Endodermal cell (in vitro differentiated cells): ENCODE results near the gene TPGS2. TPM values are rescaled to one million over a fixed set of nuclear protein-coding genes. Genes with fewer than 3 reads are reported as not detected.
"Not testable (repeated sequence)": the region's sequence is repeated elsewhere in the genome, so short reads cannot be mapped to it uniquely, and the experiment has no call there.

Experiments used
- DNase-seq: peaks from one replicate; pipeline ENCODE4 v3.0.0-alpha.2; 2017
- H3K27ac ChIP-seq: 2 replicates; pipeline ENCODE4 v1.5.1; 2013; ENCODE audit warnings: mild to moderate bottlenecking, low read depth, low read length, moderate library complexity
- H3K27me3 ChIP-seq: 2 replicates; pipeline ENCODE4 v1.6.1; 2013; ENCODE audit warnings: mild to moderate bottlenecking, low read length, moderate library complexity; ENCODE audit not compliant: insufficient read depth, control insufficient read depth, poor library complexity, severe bottlenecking
- H3K36me3 ChIP-seq: 2 replicates; pipeline ENCODE4 v1.7.0; 2013; ENCODE audit warnings: mild to moderate bottlenecking, low read length, moderate library complexity; ENCODE audit not compliant: control insufficient read depth, insufficient read depth
- H3K4me1 ChIP-seq: one replicate; pipeline ENCODE4 v1.7.0; 2013; ENCODE audit warnings: low read length; ENCODE audit not compliant: control insufficient read depth, insufficient read depth
- H3K4me3 ChIP-seq: 2 replicates; pipeline ENCODE4 v1.5.1; 2013; ENCODE audit warnings: mild to moderate bottlenecking, low read length, moderate library complexity
- H3K9ac ChIP-seq: 2 replicates; pipeline ENCODE4 v1.6.1; 2013; ENCODE audit warnings: mild to moderate bottlenecking, low read length, moderate library complexity; ENCODE audit not compliant: poor library complexity, severe bottlenecking; ENCODE audit errors: extremely low read depth
- H3K9me3 ChIP-seq: 2 replicates; pipeline ENCODE4 v1.6.1; 2013; ENCODE audit warnings: mild to moderate bottlenecking, low read length, moderate library complexity; ENCODE audit not compliant: control insufficient read depth
- H3K27ac Mint-ChIP-seq: 2 replicates; pipeline ENCODE4 v1.8.0; 2020; ENCODE audit warnings: mixed read lengths
- H3K27me3 Mint-ChIP-seq: 2 replicates; pipeline ENCODE4 v1.8.0; 2021; ENCODE audit warnings: mild to moderate bottlenecking, mixed read lengths; ENCODE audit not compliant: insufficient read depth
- H3K36me3 Mint-ChIP-seq: 2 replicates; pipeline ENCODE4 v1.8.0; 2020; ENCODE audit warnings: low read depth, mixed read lengths
- H3K4me1 Mint-ChIP-seq: 2 replicates; pipeline ENCODE4 v1.8.0; 2020; ENCODE audit warnings: mixed read lengths
- H3K4me3 Mint-ChIP-seq: 2 replicates; pipeline ENCODE4 v1.8.0; 2020; ENCODE audit warnings: mild to moderate bottlenecking, moderate library complexity, mixed read lengths
- H3K9me3 Mint-ChIP-seq: 2 replicates; pipeline ENCODE4 v1.8.0; 2020; ENCODE audit warnings: mild to moderate bottlenecking, mixed read lengths
- WGBS, 2 experiments: methylation state at CpG; one replicate each; pipeline versions ENCODE4 v1.1.5 to v1.1.7; 2013; ENCODE audit warnings: missing lambda C conversion rate in 2 of 2, mixed read lengths in 1 of 2; ENCODE audit not compliant: insufficient coverage in 1 of 2, insufficient read length in 1 of 2; 5-methylcytosine and 5-hydroxymethylcytosine counted together
- long read RNA-seq, 4 experiments: library from polyadenylated mRNA in 2 of 4; library from RNA in 1 of 4; library from capped mRNA in 1 of 4; stranded (forward) in 3 of 4; unstranded in 1 of 4; transcript quantifications; one replicate each; pipeline ENCODE4 v2.0.0, GENCODE V29; 2020 to 2021; ENCODE audit warnings: inconsistent platforms in 1 of 4
- polyA plus RNA-seq, 2 experiments: library from polyadenylated mRNA; stranded (reverse); fragments of 50-300 nt; gene quantifications; one replicate each; pipeline ENCODE4 v1.2.3, GENCODE V29; 2013
- total RNA-seq, 2 donors: library from RNA; stranded (reverse); fragmentation: NEBNext Ultra II Directional in 1 of 2; extraction: Animal tissue kit (Norgen Biotek cat#: 25700) in 1 of 2; gene quantifications; 2 replicates in 1 of 2; 3 replicates in 1 of 2; pipeline ENCODE4 v1.2.1, GENCODE V29; 2021
- TF ChIP-seq, protein P1 (sequence below): fragments of 200-600 bp; sonication (generic); conservative IDR thresholded peaks from 2 replicates; pipeline ENCODE4 v1.5.0; 2021; ENCODE audit warnings: antibody characterized with exemption, mild to moderate bottlenecking

TPGS2 gene, protein sequence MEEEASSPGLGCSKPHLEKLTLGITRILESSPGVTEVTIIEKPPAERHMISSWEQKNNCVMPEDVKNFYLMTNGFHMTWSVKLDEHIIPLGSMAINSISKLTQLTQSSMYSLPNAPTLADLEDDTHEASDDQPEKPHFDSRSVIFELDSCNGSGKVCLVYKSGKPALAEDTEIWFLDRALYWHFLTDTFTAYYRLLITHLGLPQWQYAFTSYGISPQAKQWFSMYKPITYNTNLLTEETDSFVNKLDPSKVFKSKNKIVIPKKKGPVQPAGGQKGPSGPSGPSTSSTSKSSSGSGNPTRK
- 100 to 1,000 TPM; 117 to 128 TPM for total RNA-seq
- polyA plus RNA-seq (2013, experiment 1 of 2): 194 TPM
- polyA plus RNA-seq (2013, experiment 2 of 2): 184 TPM
- long read RNA-seq, experiment 1, full-length matches to known transcripts: 48 of 68 reads
- long read RNA-seq, experiment 1, partial matches to known transcripts: 7 of 68 reads
- long read RNA-seq, experiment 1, other reads (novel, unspliced or antisense): 13 of 68 reads
- long read RNA-seq, experiment 2, full-length matches to known transcripts: 219 of 235 reads
- long read RNA-seq, experiment 2, partial matches to known transcripts: 1 of 235 reads
- long read RNA-seq, experiment 2, other reads (novel, unspliced or antisense): 15 of 235 reads
- long read RNA-seq, experiment 3, full-length matches to known transcripts: 361 of 396 reads
- long read RNA-seq, experiment 3, partial matches to known transcripts: 8 of 396 reads
- long read RNA-seq, experiment 3, other reads (novel, unspliced or antisense): 27 of 396 reads
- long read RNA-seq, experiment 4, full-length matches to known transcripts: 196 of 207 reads
- long read RNA-seq, experiment 4, partial matches to known transcripts: 0 of 207 reads
- long read RNA-seq, experiment 4, other reads (novel, unspliced or antisense): 11 of 207 reads

DNA sequence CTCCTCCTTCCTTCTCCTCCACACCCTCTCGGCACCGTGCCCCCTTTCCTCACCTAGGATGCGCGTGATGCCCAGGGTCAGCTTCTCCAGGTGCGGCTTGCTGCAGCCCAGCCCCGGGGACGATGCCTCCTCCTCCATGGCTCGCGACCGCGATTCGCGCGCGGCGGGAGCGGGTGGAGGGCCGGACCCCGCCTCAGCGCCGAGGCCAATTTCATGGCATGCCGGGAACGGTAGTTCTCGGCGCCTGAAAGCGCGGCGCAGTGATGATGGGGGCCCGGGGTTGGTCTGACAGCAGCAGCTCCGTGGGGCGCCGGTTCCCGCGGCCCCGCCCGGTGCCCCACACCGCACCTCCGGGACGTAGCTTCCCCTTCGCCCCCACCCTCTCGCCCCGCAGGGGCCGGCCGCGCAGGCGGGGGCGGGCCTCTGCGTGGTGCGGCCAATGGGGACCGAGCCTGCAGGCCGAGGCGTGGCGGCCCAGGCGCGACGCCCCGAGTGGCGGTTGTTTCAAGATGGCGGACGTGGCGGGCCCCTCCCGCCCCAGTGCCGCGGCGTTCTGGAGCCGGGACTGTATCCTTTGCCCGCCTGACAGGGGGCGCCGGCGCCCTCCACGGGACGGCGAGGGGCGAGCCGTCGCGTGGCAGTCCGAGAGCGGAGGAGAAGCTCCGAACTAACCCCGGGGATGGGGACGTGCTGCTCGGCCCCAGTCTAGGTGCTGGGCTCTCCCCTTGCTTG, at the start of gene TPGS2, which contains the start of gene KIAA1328:
TSS of gene TPGS2 (minus strand) at position 373 of the 732 bp plus-strand sequence. CDS start at position 138, 235 bp downstream.
TSS of gene KIAA1328 (plus strand) at position 498 of the 732 bp plus-strand sequence. CDS start at position 510, 12 bp downstream.
- 0 to 1% methylated on average over 15 to 83 of the region's 83 CpGs for WGBS, 2 experiments
- Mint-ChIP-seq H3K4me1 (peaks cover 17% of the 10 kb centered on the region), H3K27ac (peak within 1 kb of the TSS; percentile 96), H3K36me3 (peaks cover 14% of the 10 kb centered on the region), H3K4me3 (peak within 1 kb of the TSS; percentile 96), H3K27me3 (peaks cover 2% of the 10 kb centered on the region), H3K9me3 (no peaks in the 10 kb centered on the region)
- peak; percentile 96 for DNase-seq
- Histone ChIP-seq H3K27me3 (no peaks in the 10 kb centered on the region), H3K9me3 (no peaks in the 10 kb centered on the region), H3K36me3 (peaks cover 15% of the 10 kb centered on the region), H3K27ac (peak within 1 kb of the TSS; percentile 30), H3K4me3 (peak within 1 kb of the TSS; percentile 100), H3K4me1 (no peaks in the 10 kb centered on the region), H3K9ac (peak within 1 kb of the TSS; percentile 72)
- TF ChIP-seq, protein P1, sequence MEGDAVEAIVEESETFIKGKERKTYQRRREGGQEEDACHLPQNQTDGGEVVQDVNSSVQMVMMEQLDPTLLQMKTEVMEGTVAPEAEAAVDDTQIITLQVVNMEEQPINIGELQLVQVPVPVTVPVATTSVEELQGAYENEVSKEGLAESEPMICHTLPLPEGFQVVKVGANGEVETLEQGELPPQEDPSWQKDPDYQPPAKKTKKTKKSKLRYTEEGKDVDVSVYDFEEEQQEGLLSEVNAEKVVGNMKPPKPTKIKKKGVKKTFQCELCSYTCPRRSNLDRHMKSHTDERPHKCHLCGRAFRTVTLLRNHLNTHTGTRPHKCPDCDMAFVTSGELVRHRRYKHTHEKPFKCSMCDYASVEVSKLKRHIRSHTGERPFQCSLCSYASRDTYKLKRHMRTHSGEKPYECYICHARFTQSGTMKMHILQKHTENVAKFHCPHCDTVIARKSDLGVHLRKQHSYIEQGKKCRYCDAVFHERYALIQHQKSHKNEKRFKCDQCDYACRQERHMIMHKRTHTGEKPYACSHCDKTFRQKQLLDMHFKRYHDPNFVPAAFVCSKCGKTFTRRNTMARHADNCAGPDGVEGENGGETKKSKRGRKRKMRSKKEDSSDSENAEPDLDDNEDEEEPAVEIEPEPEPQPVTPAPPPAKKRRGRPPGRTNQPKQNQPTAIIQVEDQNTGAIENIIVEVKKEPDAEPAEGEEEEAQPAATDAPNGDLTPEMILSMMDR: peak; percentile 77

DNA sequence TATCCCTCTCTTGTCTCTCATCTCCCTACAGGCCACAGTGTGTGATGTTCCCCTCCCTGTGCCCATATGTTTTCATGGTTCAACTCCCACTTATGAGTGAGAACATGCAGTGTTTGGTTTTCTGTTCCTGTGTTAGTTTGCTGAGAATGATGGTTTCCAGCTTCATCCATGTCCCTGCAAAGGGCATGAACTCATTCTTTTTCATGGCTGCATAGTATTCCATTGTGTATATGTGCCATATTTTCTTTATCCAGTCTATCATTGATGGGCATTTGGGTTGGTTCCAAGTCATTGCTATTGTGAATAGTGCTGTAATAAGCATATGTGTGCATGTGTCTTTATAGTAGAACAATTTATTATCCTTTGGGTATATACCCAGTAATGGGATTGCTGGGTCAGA, 45.0 kb upstream of the TPGS2 start:
- H3K36me3 Mint-ChIP-seq, H3K27ac Mint-ChIP-seq: not testable (repeated sequence)

DNA sequence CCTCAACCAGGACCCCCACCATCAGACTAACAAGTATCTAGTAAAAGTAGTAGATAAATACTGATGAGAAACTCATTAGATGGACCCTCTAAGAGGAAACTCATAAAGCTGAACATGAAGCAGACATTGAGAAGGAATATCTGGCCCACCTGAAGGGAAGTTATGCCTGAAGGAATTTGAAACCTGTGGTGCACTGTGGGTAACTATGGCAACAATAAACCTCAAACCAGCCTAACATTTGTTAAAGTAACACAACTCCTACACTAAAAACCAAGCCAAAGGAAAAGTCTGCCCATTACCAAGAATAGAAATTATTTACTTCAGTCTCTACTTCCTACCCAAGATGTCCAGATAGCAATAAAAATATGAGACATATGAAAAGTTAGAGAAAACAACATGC, 43.5 kb upstream of the TPGS2 start:
- H3K9me3 Mint-ChIP-seq: peaks cover 13% of the 10 kb centered on the region
- H3K27ac Mint-ChIP-seq: no peak overlapping the region
- TF ChIP-seq, protein P1: no peak

More for the DNA sequence above, 45.0 kb upstream of the TPGS2 start:
- not testable (repeated sequence) for H3K9me3 ChIP-seq, H3K9ac ChIP-seq, H3K27me3 ChIP-seq, H3K27me3 Mint-ChIP-seq, H3K4me3 ChIP-seq, H3K4me3 Mint-ChIP-seq, H3K36me3 ChIP-seq, H3K27ac ChIP-seq, DNase-seq, H3K4me1 ChIP-seq, H3K4me1 Mint-ChIP-seq
- peaks cover 13% of the 10 kb centered on the region for H3K9me3 Mint-ChIP-seq

More for the DNA sequence above, 43.5 kb upstream of the TPGS2 start:
- Mint-ChIP-seq H3K4me3 (no peak overlapping the region), H3K27me3 (no peaks in the 10 kb centered on the region), H3K4me1 (peaks cover under 1% of the 10 kb centered on the region), H3K36me3 (peaks cover 8% of the 10 kb centered on the region)
- Histone ChIP-seq H3K4me3 (no peak overlapping the region), H3K27me3 (no peaks in the 10 kb centered on the region), H3K4me1 (no peaks in the 10 kb centered on the region), H3K36me3 (no peaks in the 10 kb centered on the region), H3K27ac (no peak overlapping the region), H3K9me3 (no peaks in the 10 kb centered on the region), H3K9ac (no peak overlapping the region)
- no peak for DNase-seq
